Neural crest cell (in vitro differentiated cells): ENCODE measurements around the gene SEC22C. TPM values are rescaled to one million over a fixed set of nuclear protein-coding genes. Genes with fewer than 3 reads are reported as not detected.

Source experiments
- DNase-seq: peaks from one replicate; pipeline ENCODE4 v3.0.0; 2021; ENCODE audit warnings: low read depth, mixed read lengths, low spot score
- H3K27ac Mint-ChIP-seq: one replicate; pipeline ENCODE4 v1.8.0; 2021; ENCODE audit warnings: mild to moderate bottlenecking, mixed read lengths; ENCODE audit not compliant: unreplicated experiment
- H3K27me3 Mint-ChIP-seq: 2 replicates; pipeline ENCODE4 v1.8.0; 2021; ENCODE audit warnings: low read depth, mild to moderate bottlenecking, mixed read lengths
- H3K36me3 Mint-ChIP-seq: 2 replicates; pipeline ENCODE4 v1.8.0; 2021; ENCODE audit warnings: low read depth, mild to moderate bottlenecking, mixed read lengths
- H3K4me1 Mint-ChIP-seq: 2 replicates; pipeline ENCODE4 v1.8.0; 2021; ENCODE audit warnings: mixed read lengths
- H3K4me3 Mint-ChIP-seq: one replicate; pipeline ENCODE4 v1.8.0; 2021; ENCODE audit warnings: mild to moderate bottlenecking, mixed read lengths
- H3K9me3 Mint-ChIP-seq: 2 replicates; pipeline ENCODE4 v1.8.0; 2021; ENCODE audit warnings: mixed read lengths
- CTCF ChIP-seq: fragments of 200-600 bp; sonication (generic); conservative IDR thresholded peaks from 2 replicates; pipeline ENCODE4 v1.5.0; 2021; ENCODE audit warnings: antibody characterized with exemption, mild to moderate bottlenecking
- total RNA-seq: library from RNA; stranded (reverse); gene quantifications from 2 replicates; pipeline ENCODE4 v1.2.1, GENCODE V29; 2021

The SEC22C gene
- total RNA-seq, 1 donor from 2014 or later: 47.8 TPM

- H3K4me1 Mint-ChIP-seq: no peaks in the 10 kb centered on the region
- TF ChIP-seq CTCF: no peak
- peaks cover 3% of the 10 kb centered on the region for H3K27me3 Mint-ChIP-seq
- H3K36me3 Mint-ChIP-seq: no peaks in the 10 kb centered on the region
- DNase-seq: no peak
- no peak overlapping the region for H3K4me3 Mint-ChIP-seq
- H3K27ac Mint-ChIP-seq: no peak overlapping the region
- no peaks in the 10 kb centered on the region for H3K9me3 Mint-ChIP-seq
These were observed 50.3 kb downstream of the SEC22C start for GRCh38 chr3:42531470-42531869.

GRCh38 chr3:42530073-42530472 is 51.7 kb downstream of the SEC22C start:
- Mint-ChIP-seq H3K4me1 (no peaks in the 10 kb centered on the region), H3K9me3 (no peaks in the 10 kb centered on the region), H3K4me3 (no peak overlapping the region), H3K27me3 (peaks cover 3% of the 10 kb centered on the region), H3K27ac (no peak overlapping the region), H3K36me3 (no peaks in the 10 kb centered on the region)
- TF ChIP-seq CTCF: no peak
- DNase-seq: no peak

- Mint-ChIP-seq H3K4me3 (no peak overlapping the region), H3K27ac (no peak overlapping the region), H3K36me3 (no peaks in the 10 kb centered on the region), H3K9me3 (no peaks in the 10 kb centered on the region), H3K27me3 (peaks cover 3% of the 10 kb centered on the region), H3K4me1 (no peaks in the 10 kb centered on the region)
- TF ChIP-seq CTCF: no peak
- DNase-seq: no peak
These were observed 52.3 kb downstream of the SEC22C start for GRCh38 chr3:42529468-42529867.

GRCh38 chr3:42527368-42527917 is 54.3 kb downstream of the SEC22C start:
- H3K9me3 Mint-ChIP-seq: no peaks in the 10 kb centered on the region
- H3K4me1 Mint-ChIP-seq: no peaks in the 10 kb centered on the region
- H3K27ac Mint-ChIP-seq: no peak overlapping the region
- no peak overlapping the region for H3K4me3 Mint-ChIP-seq
- no peak for TF ChIP-seq CTCF
- H3K27me3 Mint-ChIP-seq: peaks cover 3% of the 10 kb centered on the region
- no peaks in the 10 kb centered on the region for H3K36me3 Mint-ChIP-seq
- DNase-seq: no peak

- no peaks in the 10 kb centered on the region for H3K4me1 Mint-ChIP-seq
- no peak overlapping the region for H3K27ac Mint-ChIP-seq
- no peak for DNase-seq
- no peak overlapping the region for H3K4me3 Mint-ChIP-seq
- no peaks in the 10 kb centered on the region for H3K9me3 Mint-ChIP-seq
- no peaks in the 10 kb centered on the region for H3K36me3 Mint-ChIP-seq
- peaks cover 3% of the 10 kb centered on the region for H3K27me3 Mint-ChIP-seq
- peak; percentile 17 for TF ChIP-seq CTCF
These were observed 55.0 kb downstream of the SEC22C start for GRCh38 chr3:42526616-42527367.
